Neuronal stem cell (in vitro differentiated cells): ENCODE data around the gene ATP2C2.
"Not testable (repeated sequence)": the region's sequence is repeated elsewhere in the genome, so short reads cannot be mapped to it uniquely, and the experiment has no call there.

Experiments
- DNase-seq: peaks from one replicate; pipeline ENCODE4 v3.0.0-alpha.2; 2013; ENCODE audit warnings: low spot score
- H2AFZ ChIP-seq: one replicate; pipeline ENCODE4 v1.6.1; 2013; ENCODE audit warnings: mild to moderate bottlenecking, low read length, inconsistent platforms
- H2AK5ac ChIP-seq: 2 replicates; pipeline ENCODE4 v1.6.1; 2013; ENCODE audit warnings: low read depth, mild to moderate bottlenecking, inconsistent platforms, low read length, moderate library complexity, mixed read lengths
- H2BK120ac ChIP-seq: 2 replicates; pipeline ENCODE4 v1.6.1; 2013; ENCODE audit warnings: low read depth, mild to moderate bottlenecking, inconsistent platforms, low read length, moderate library complexity, mixed read lengths
- H2BK12ac ChIP-seq: one replicate; pipeline ENCODE4 v1.6.1; 2013; ENCODE audit warnings: low read length, inconsistent platforms
- H2BK15ac ChIP-seq: 2 replicates; pipeline ENCODE4 v1.6.1; 2013; ENCODE audit warnings: mild to moderate bottlenecking, low read length, inconsistent platforms, mixed read lengths
- H2BK5ac ChIP-seq: one replicate; pipeline ENCODE4 v1.6.1; 2013; ENCODE audit warnings: inconsistent platforms, mild to moderate bottlenecking, low read length, moderate library complexity
- H3K14ac ChIP-seq: one replicate; pipeline ENCODE4 v1.6.1; 2013; ENCODE audit warnings: low read length, inconsistent platforms
- H3K18ac ChIP-seq: 2 replicates; pipeline ENCODE4 v1.6.1; 2013; ENCODE audit warnings: low read length, inconsistent platforms
- H3K23ac ChIP-seq: 2 replicates; pipeline ENCODE4 v1.6.1; 2013; ENCODE audit warnings: low read depth, mild to moderate bottlenecking, mixed read lengths, low read length, inconsistent platforms; ENCODE audit not compliant: poor library complexity
- H3K27ac ChIP-seq: replicated peaks from 3 replicates; pipeline ENCODE4 v1.5.1; 2013; ENCODE audit warnings: low read length, inconsistent platforms
- H3K27me3 ChIP-seq, 3 experiments: 2 replicates each; pipeline ENCODE4 v1.6.1; 2013; ENCODE audit warnings: low read length in 3 of 3, mild to moderate bottlenecking in 2 of 3, inconsistent platforms in 1 of 3, low read depth in 1 of 3, mixed read lengths in 1 of 3, moderate library complexity in 1 of 3; ENCODE audit not compliant: control insufficient read depth in 3 of 3, insufficient read depth in 3 of 3
- H3K36me3 ChIP-seq, 2 donors: replicated peaks in 1 of 2; 2 replicates each; pipeline ENCODE4 v1.6.1; 2013; ENCODE audit warnings: low read length in 2 of 2; ENCODE audit not compliant: control insufficient read depth in 2 of 2, insufficient read depth in 2 of 2
- H3K4ac ChIP-seq: 2 replicates; pipeline ENCODE4 v1.6.1; 2013; ENCODE audit warnings: inconsistent platforms, mild to moderate bottlenecking, low read length, moderate library complexity
- H3K4me1 ChIP-seq, 2 donors: 1 replicate in 1 of 2; 2 replicates in 1 of 2; pipeline ENCODE4 v1.6.1; 2013; ENCODE audit warnings: low read length in 2 of 2, low read depth in 1 of 2; ENCODE audit not compliant: control insufficient read depth in 2 of 2, insufficient read depth in 1 of 2
- H3K4me2 ChIP-seq: one replicate; pipeline ENCODE4 v1.6.1; 2013; ENCODE audit warnings: mild to moderate bottlenecking, low read length, inconsistent platforms; ENCODE audit not compliant: insufficient read depth, poor library complexity, severe bottlenecking
- H3K4me3 ChIP-seq, 2 donors: 2 replicates each; pipeline ENCODE4 v1.5.1; 2013; ENCODE audit warnings: low read length in 2 of 2, mild to moderate bottlenecking in 2 of 2, inconsistent platforms in 1 of 2, moderate library complexity in 1 of 2
- H3K79me1 ChIP-seq: one replicate; pipeline ENCODE4 v1.6.1; 2013; ENCODE audit warnings: low read depth, mild to moderate bottlenecking, inconsistent platforms, low read length, moderate library complexity
- H3K9ac ChIP-seq: one replicate; pipeline ENCODE4 v1.6.1; 2013; ENCODE audit warnings: mild to moderate bottlenecking, low read depth, low read length, inconsistent platforms; ENCODE audit not compliant: poor library complexity
- H3K9me3 ChIP-seq, 2 donors: replicated peaks in 1 of 2; 2 replicates each; pipeline versions ENCODE3 to v1.6.1; 2013; ENCODE audit warnings: low read length in 2 of 2, mild to moderate bottlenecking in 2 of 2, inconsistent platforms in 1 of 2, low read depth in 1 of 2, mixed read lengths in 1 of 2, moderate library complexity in 1 of 2; ENCODE audit not compliant: control insufficient read depth in 2 of 2, insufficient read depth in 1 of 2
- H4K8ac ChIP-seq: one replicate; pipeline ENCODE4 v1.6.1; 2013; ENCODE audit warnings: low read depth, mild to moderate bottlenecking, inconsistent platforms, low read length, moderate library complexity
- H4K91ac ChIP-seq: one replicate; pipeline ENCODE4 v1.6.1; 2013; ENCODE audit warnings: low read length, low read depth, mild to moderate bottlenecking, inconsistent platforms; ENCODE audit not compliant: poor library complexity
- WGBS, 2 donors: extraction: QIAGEN DNeasy Blood & Tissue Kit; methylation state at CpG; one replicate each; pipeline ENCODE4 v1.1.7; 2013; ENCODE audit warnings: missing lambda C conversion rate in 2 of 2, mixed read lengths in 1 of 2; ENCODE audit not compliant: insufficient read length in 2 of 2, insufficient replicate concordance in 1 of 2; ENCODE audit errors: extremely low coverage in 2 of 2; 5-methylcytosine and 5-hydroxymethylcytosine counted together

Gene ATP2C2

GRCh38 chr16:84416407-84417321 lies 48.3 kb downstream of the ATP2C2 start:
- H2BK120ac ChIP-seq, result no peak overlapping the region
- H3K36me3 ChIP-seq, result no peaks in the 10 kb centered on the region
- no peak for DNase-seq
- H2BK12ac ChIP-seq, result no peak overlapping the region
- no peak overlapping the region for H3K27ac ChIP-seq
- H3K4ac ChIP-seq, result no peak overlapping the region
- H3K79me1 ChIP-seq, result no peaks in the 10 kb centered on the region
- peak overlapping the region; percentile 72 for H3K18ac ChIP-seq
- no peak overlapping the region for H3K14ac ChIP-seq
- H4K8ac ChIP-seq, result no peak overlapping the region
- H2AFZ ChIP-seq, result peak overlapping the region; percentile 13
- H2BK5ac ChIP-seq, result no peak overlapping the region
- H2AK5ac ChIP-seq, result no peak overlapping the region
- peaks cover 0 to under 1% of the 10 kb centered on the region in 2 donors for H3K9me3 ChIP-seq
- no peak overlapping the region for H2BK15ac ChIP-seq
- H3K4me3 ChIP-seq, result no peak overlapping the region
- WGBS, 2 donors, result no CpG with 5 or more reads among the region's 20 CpGs
- peaks cover 0 to 2% (median 0%) of the 10 kb centered on the region in 3 experiments for H3K27me3 ChIP-seq
- no peak overlapping the region for H3K23ac ChIP-seq
- peak overlapping the region; percentile 17 for H4K91ac ChIP-seq
- H3K9ac ChIP-seq, result peak overlapping the region; percentile 54
- H3K4me2 ChIP-seq, result no peak overlapping the region
- H3K4me1 ChIP-seq, result peaks cover 5 to 16% of the 10 kb centered on the region in 2 donors

GRCh38 chr16:84418056-84418849 lies 49.9 kb downstream of the ATP2C2 start:
- Histone ChIP-seq H2BK120ac (no peak overlapping the region), H3K4me2 (no peak overlapping the region), H3K4me3 (no peak overlapping the region), H4K91ac (no peak overlapping the region), H4K8ac (no peak overlapping the region), H2AK5ac (peak overlapping the region; percentile 41), H3K23ac (no peak overlapping the region), H3K14ac (no peak overlapping the region), H3K4me1 (peaks cover 5 to 16% of the 10 kb centered on the region in 2 donors), H3K9ac (no peak overlapping the region), H3K27ac (no peak overlapping the region), H2BK5ac (no peak overlapping the region), H3K4ac (no peak overlapping the region), H3K9me3 (peaks cover 2 to 4% of the 10 kb centered on the region in 2 donors), H3K27me3 (peaks cover 0 to 6% (median 0%) of the 10 kb centered on the region in 3 experiments), H3K36me3 (no peaks in the 10 kb centered on the region), H2BK12ac (no peak overlapping the region), H2BK15ac (no peak overlapping the region), H3K79me1 (no peaks in the 10 kb centered on the region), H3K18ac (peak overlapping the region; percentile 16), H2AFZ (no peak overlapping the region)
- no peak for DNase-seq
- no CpG with 5 or more reads among the region's 25 CpGs for WGBS, 2 donors

GRCh38 chr16:84419730-84420129 lies 51.4 kb downstream of the ATP2C2 start:
- no peaks in the 10 kb centered on the region for H3K36me3 ChIP-seq
- no peak overlapping the region for H3K9ac ChIP-seq
- no peak overlapping the region for H2BK15ac ChIP-seq
- no peak overlapping the region for H2AFZ ChIP-seq
- no peak overlapping the region for H3K4me2 ChIP-seq
- no peak overlapping the region for H3K18ac ChIP-seq
- H3K79me1 ChIP-seq, result no peaks in the 10 kb centered on the region
- peaks cover 3 to 12% of the 10 kb centered on the region in 2 donors for H3K4me1 ChIP-seq
- no CpG with 5 or more reads among the region's 8 CpGs for WGBS, 2 donors
- DNase-seq, result no peak
- H2BK120ac ChIP-seq, result no peak overlapping the region
- H2BK5ac ChIP-seq, result no peak overlapping the region
- H3K27ac ChIP-seq, result no peak overlapping the region
- H3K9me3 ChIP-seq, result peaks cover 3 to 5% of the 10 kb centered on the region in 2 donors
- H2AK5ac ChIP-seq, result no peak overlapping the region
- H3K4me3 ChIP-seq, result no peak overlapping the region
- peaks cover 0 to 6% (median 0%) of the 10 kb centered on the region in 3 experiments for H3K27me3 ChIP-seq
- no peak overlapping the region for H4K8ac ChIP-seq
- H3K23ac ChIP-seq, result no peak overlapping the region
- no peak overlapping the region for H4K91ac ChIP-seq
- H2BK12ac ChIP-seq, result no peak overlapping the region
- no peak overlapping the region for H3K4ac ChIP-seq
- no peak overlapping the region for H3K14ac ChIP-seq

GRCh38 chr16:84420556-84420955 lies 52.2 kb downstream of the ATP2C2 start:
- H3K36me3 ChIP-seq, H3K4me1 ChIP-seq: not testable (repeated sequence)
- no CpG with 5 or more reads among the region's 6 CpGs for WGBS, 2 donors

More at GRCh38 chr16:84420556-84420955, 52.2 kb downstream of the ATP2C2 start:
- H3K18ac ChIP-seq, H3K4me2 ChIP-seq, H4K8ac ChIP-seq, DNase-seq, H3K27ac ChIP-seq, H2AK5ac ChIP-seq, H2BK12ac ChIP-seq, H2AFZ ChIP-seq, H3K14ac ChIP-seq, H3K9me3 ChIP-seq, H3K9ac ChIP-seq, H2BK5ac ChIP-seq, H3K23ac ChIP-seq, H3K79me1 ChIP-seq, H2BK15ac ChIP-seq, H3K27me3 ChIP-seq, H3K4me3 ChIP-seq, H2BK120ac ChIP-seq, H3K4ac ChIP-seq, H4K91ac ChIP-seq: not testable (repeated sequence)
